LNCAP (cell line): ENCODE results near the gene DNMT1.

Source experiments
- CTCF ChIP-seq: fragments of 450-650 bp; IDR thresholded peaks from 2 replicates; pipeline ENCODE4 v1.5.1; 2017; ENCODE audit warnings: mild to moderate bottlenecking

The DNMT1 gene

GRCh38 chr19:10195199-10195519 lies 406 bp upstream of the DNMT1 start:
- no peak for TF ChIP-seq CTCF

- no peak for TF ChIP-seq CTCF
Observed at GRCh38 chr19:10193790-10194499, 808 bp downstream of the DNMT1 start.

GRCh38 chr19:10192922-10193321 lies 1.8 kb downstream of the DNMT1 start:
- no peak for TF ChIP-seq CTCF

- TF ChIP-seq CTCF, result no peak
Observed at GRCh38 chr19:10191347-10191746, 3.4 kb downstream of the DNMT1 start.

GRCh38 chr19:10190026-10190425 lies 4.7 kb downstream of the DNMT1 start:
- TF ChIP-seq CTCF, result no peak

- TF ChIP-seq CTCF, result no peak
Observed at GRCh38 chr19:10189616-10190015, 5.1 kb downstream of the DNMT1 start.

- TF ChIP-seq CTCF, result no peak
Observed at GRCh38 chr19:10187315-10187714, 7.4 kb downstream of the DNMT1 start.

- TF ChIP-seq CTCF, result no peak
Observed at GRCh38 chr19:10184636-10185035, 10.1 kb downstream of the DNMT1 start.
